T-helper 1 cell (primary cell): ENCODE measurements around the gene MMP19.
"Not testable (repeated sequence)": the region's sequence is repeated elsewhere in the genome, so short reads cannot be mapped to it uniquely, and the experiment has no call there.

Experiments
- DNase-seq, 5 donors: peaks; one replicate each; pipeline ENCODE4 v3.0.0-alpha.2; 2012 to 2020

The MMP19 gene

GRCh38 chr12:55840581-55841351 lies 2.0 kb downstream of the MMP19 start:
- no peak for DNase-seq

DNA sequence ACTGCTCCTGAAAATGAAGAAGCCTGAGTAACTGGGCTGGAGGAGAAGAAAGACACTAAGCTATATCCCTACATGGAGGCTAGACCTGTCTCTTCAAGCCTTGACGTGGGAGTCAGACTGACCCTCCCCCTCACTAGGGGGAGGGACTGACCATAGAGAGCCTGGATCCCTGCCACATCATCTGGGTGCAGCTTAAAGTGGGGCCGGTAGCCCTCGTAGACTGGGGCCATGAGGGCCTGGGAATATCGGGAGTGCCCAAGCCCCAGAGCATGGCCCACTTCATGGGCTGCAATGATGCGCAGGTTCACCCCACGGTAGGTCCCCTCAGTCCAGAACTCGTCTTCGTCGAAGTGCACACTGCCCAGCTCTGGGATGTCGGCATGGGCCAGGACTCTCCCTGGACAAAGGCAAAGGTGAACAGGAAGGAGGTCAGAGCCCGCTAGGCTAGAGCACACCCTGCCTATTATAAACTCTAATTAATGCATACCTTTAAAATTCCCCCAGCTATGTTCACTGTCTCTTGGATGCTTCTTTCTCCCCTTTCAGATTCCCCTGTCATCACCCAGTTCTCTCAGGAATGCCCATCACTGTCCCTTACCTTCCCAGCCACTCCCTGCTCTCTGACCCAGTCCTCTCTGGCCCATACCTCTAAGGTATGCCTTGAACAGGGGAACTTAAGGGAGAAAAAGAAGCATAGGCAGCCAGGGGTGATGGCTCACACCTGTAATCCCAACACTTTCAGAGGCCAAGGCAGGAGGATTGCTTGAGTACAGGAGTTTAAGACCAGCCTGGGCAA lies 3.2 kb downstream of the MMP19 start:
- no peak for DNase-seq

DNA sequence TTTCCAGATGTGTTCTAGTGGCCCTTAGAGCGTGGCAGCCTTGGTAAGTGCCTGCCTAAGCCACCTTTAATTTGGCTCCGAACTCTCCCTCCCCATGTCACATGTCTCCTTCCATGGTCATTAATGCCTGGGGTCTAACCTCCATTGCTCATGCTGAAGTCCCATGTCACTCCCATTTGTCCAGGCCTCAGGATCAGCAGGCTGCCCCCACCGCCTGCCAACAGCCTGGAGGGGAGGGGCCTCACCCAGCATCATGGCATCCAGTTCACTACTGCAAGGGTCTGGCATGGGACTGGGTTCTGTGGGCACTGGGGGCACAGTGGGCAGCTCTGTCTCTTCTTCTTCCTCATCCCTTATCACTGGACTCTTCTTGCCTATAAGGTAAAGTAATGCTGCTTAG lies 4.4 kb downstream of the MMP19 start:
- no peak for DNase-seq

GRCh38 chr12:55834400-55834799 lies 8.3 kb downstream of the MMP19 start:
- DNase-seq: not testable (repeated sequence)

- DNase-seq: no peak
Measured at GRCh38 chr12:55833056-55833455, 9.7 kb downstream of the MMP19 start.

GRCh38 chr12:55831447-55831815 lies 11.3 kb downstream of the MMP19 start:
- no peak for DNase-seq

- DNase-seq: peak in 3 of 5 donors; percentile 12 to 66 (median 13)
Measured at GRCh38 chr12:55830601-55831446, 11.9 kb downstream of the MMP19 start.

DNA sequence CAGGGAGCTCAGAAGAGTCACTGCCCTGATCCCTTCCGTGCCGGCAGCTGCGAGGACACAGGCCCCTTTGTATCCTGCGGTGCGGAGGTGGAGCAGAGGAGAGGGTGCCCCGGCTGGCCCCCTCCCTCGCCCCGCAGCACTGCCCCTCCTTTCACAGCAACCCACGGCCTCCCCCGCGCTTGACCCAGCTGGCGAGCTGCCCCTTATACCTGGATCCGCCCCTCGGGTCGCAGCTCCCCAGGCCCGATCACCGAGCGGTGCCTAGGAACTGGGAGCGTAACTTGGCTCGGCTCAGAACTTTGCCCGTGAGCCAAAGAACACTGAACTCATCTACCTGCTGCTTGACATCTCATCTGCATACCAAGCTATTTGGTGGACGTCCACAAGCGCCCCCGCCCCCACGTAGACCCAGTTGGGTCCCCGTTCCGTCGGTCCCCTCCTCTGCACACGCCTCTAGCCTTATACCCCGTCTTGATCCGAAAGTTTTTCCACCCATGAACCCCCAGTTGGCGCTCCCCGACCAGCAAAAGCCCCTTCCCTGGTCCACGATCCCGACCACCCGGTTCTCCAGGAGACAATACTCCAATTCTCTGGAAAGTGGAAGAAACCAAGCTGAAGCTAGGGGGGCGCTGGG lies 12.7 kb downstream of the MMP19 start:
- DNase-seq: peak in 4 of 5 donors; percentile 9 to 30 (median 16)

GRCh38 chr12:55828357-55828756 lies 14.4 kb downstream of the MMP19 start:
- no peak for DNase-seq

GRCh38 chr12:55827806-55828205 lies 14.9 kb downstream of the MMP19 start:
- no peak for DNase-seq

GRCh38 chr12:55824726-55825125 lies 18.0 kb downstream of the MMP19 start:
- DNase-seq: no peak

DNA sequence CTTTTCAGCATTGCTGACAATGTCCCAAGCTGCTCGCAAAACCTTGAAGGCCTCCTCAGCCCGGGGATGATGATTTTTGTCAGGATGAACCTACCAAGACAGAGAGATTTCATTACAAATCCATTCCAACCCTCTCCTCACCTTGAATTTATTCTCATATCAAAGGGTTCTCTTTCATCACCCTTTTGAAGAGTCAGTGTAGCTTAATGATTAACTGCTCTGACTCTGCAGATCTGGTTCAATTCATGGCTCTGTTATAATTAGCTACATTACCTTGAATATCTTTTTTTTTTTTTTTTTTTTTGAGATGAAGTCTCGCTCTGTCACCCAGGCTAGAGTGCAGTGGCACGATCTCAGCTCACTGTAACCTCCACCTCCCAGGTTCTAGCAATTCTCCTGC lies 19.3 kb downstream of the MMP19 start:
- DNase-seq: no peak

- DNase-seq: no peak
Measured at GRCh38 chr12:55822228-55822627, 20.5 kb downstream of the MMP19 start.

- no peak for DNase-seq
Measured at GRCh38 chr12:55820679-55821078, 22.1 kb downstream of the MMP19 start.

DNA sequence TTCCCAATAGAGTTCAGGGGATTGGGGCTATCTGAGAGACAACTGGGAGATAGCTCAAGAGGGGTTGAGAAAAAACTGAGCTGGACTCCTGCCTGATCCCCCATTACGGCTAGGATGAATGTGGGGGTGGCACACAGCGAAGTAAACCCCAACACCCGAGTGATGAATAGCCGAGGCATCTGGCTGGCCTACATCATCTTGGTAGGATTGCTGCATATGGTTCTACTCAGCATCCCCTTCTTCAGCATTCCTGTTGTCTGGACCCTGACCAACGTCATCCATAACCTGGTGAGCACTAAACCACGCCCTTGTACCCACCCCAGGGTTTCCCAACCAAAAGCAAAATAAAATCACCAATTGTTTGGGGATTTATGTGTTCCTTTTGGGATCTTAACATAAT lies 23.9 kb downstream of the MMP19 start:
- DNase-seq: no peak

- DNase-seq: no peak
Measured at GRCh38 chr12:55818140-55818728, 24.5 kb downstream of the MMP19 start.

DNA sequence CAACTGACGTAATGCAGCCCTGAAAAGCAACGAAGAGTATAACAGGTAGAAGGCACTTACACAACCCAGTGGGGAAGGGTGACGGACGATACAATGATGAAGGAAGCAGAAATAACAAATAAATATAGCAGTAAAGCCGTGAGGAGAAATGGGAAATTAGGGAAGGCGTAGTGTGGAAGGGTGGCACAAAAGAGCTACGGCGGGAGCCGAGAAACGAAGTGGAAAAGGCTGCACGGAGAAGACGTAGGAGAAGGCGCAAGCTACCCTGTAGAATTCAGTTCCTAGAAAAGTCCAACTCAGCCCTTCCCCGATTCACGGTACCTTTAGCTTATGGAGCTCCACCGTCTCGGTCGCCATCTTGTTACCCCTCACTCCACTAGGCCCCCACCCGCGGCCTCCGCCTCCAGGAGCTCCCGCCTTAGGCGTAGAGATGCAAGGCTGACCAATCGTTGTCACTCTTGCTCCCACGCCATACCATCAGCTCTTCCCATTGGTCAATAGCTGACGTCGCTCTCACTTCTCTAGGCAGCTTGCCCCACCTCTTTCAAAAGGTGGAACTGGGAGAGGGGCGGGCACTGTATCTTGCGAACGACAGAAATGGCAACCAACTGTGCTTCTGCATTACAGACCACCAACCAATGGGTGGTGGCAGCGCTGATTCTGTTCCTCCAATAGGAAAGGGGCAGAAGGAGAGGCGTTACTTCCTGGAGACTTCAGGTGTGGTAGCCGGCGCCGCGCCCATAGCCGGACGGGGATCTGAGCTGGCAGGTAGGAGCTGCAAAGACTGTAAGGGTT lies 25.2 kb downstream of the MMP19 start, which contains the start of the genes ORMDL2 and SARNP:
Gene ORMDL2, plus strand, starts transcription at position 697 of the 795 bp plus-strand sequence. CDS start 959 bp downstream, outside the sequence.
Gene SARNP, minus strand, starts transcription at position 380 of the 795 bp plus-strand sequence. Its CDS starts 23 bp downstream, at position 357.
- peak; percentile 90 to 100 (median 96) for DNase-seq

DNA sequence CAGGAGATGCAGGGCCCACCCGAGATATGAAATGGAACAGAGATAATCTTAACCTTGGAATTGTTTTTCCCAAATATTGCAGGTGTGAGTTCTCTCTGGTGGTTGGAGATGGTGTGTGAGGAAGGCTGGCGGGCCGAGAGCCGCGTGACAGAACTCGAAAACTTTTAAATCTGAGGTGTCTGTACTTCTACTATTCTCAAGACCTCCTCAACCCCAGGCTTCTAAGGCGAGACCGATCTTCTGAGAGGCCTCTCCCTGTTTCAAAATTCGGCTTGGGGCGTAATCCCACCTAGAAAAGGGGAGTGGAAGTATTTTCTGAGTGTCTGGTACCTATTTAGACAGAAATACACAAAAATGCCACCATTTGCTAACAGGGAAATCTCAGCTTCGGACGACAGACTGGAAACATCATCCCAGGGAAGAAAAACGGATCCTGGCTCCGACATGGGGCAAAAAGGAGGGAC lies 25.8 kb downstream of the MMP19 start:
- no peak for DNase-seq

GRCh38 chr12:55815473-55815872 lies 27.3 kb downstream of the MMP19 start:
- no peak for DNase-seq

- DNase-seq: no peak
Measured at GRCh38 chr12:55814257-55814656, 28.5 kb downstream of the MMP19 start.

DNA sequence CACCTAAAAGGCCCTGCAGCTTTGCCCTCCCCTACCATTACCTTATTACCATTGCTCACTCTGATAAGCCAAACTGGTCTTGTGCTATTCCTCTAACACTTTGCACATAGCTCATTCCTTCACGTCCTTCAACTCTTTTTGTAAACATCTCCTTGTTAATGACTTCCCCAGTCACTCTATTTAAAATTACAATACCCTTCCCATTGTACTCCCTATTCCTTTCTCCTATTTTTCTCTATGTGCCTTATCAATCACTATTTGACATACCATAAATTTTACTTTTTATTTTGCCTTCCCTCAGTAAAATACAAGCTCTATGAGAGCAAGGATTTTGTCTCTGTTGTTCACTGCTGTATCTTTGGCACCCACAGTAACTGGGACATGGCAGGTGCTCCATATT lies 30.6 kb downstream of the MMP19 start:
- DNase-seq: no peak
